ENCODE measurements around the gene PLPP2.

The PLPP2 gene

DNA sequence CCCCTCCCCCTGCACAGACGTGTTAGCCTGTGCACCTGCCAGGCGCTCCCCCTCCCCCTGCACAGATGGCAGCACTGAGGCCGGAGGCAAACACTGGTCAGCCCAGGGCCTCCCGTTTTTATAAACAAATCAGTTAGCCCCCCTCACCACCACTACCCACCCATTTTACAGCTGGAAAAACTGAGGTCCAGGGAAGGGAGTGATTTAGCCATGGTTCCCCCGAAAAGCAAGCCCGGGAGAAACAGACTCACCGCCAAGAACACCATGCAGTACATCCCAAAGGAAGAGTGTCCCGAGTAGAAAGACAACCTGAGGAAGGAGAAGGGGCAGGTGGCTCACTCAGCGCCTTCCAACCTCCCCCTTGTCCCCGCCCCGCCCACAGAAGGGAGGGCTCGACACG is 8.7 kb downstream of the PLPP2 start:
- Histone ChIP-seq H3K4me1 (ENCODE audit: control insufficient read depth in 1 of 2, insufficient read depth in 2 of 2, low read length in 2 of 2) (peaks cover 11 to 16% of the 10 kb centered on the region in 2 experiments), H2BK120ac (ENCODE audit: insufficient read depth, low read length, poor library complexity) (no peak overlapping the region), H3K9ac (ENCODE audit: low read length) (no peak overlapping the region), H4K91ac (ENCODE audit: low read depth, low read length) (no peak overlapping the region), H3K23ac (ENCODE audit: low read length) (no peak overlapping the region), H4K8ac (ENCODE audit: low read depth, low read length) (no peak overlapping the region), H2AK5ac (ENCODE audit: low read length) (no peak overlapping the region), H3K14ac (ENCODE audit: low read length) (no peak overlapping the region), H3K27ac (ENCODE audit: low read depth, low read length) (no peak overlapping the region), H3K36me3 (ENCODE audit: control insufficient read depth in 1 of 2, insufficient read depth in 2 of 2, low read length in 2 of 2) (peaks cover 0 to 3% of the 10 kb centered on the region in 2 experiments), H3K27me3 (ENCODE audit: insufficient read depth, low read length) (no peaks in the 10 kb centered on the region), H3K9me3 (ENCODE audit: insufficient read depth, low read depth, low read length) (no peaks in the 10 kb centered on the region), H3K4ac (ENCODE audit: low read depth, low read length) (no peak overlapping the region), H2BK5ac (ENCODE audit: low read depth, low read length, poor library complexity) (no peak overlapping the region), H3K4me3 (ENCODE audit: low read depth, low read length) (no peak overlapping the region), H2BK12ac (ENCODE audit: low read length) (no peak overlapping the region), H3K79me1 (ENCODE audit: low read length) (no peaks in the 10 kb centered on the region), H3K4me2 (ENCODE audit: low read length) (no peak overlapping the region), H3K79me2 (ENCODE audit: control insufficient read depth, insufficient read depth, low read length, poor library complexity) (no peaks in the 10 kb centered on the region), H2AFZ (ENCODE audit: insufficient read depth, low read length, poor library complexity) (no peak overlapping the region), H4K12ac (ENCODE audit: low read depth, low read length) (no peak overlapping the region), H3K18ac (ENCODE audit: low read length) (no peak overlapping the region)
- no CpG with 5 or more reads among the region's 13 CpGs for WGBS (ENCODE audit: extremely low coverage, insufficient coverage, insufficient read length)
- DNase-seq: no peak

GRCh38 chr19:281992-282391 is 9.2 kb downstream of the PLPP2 start:
- Histone ChIP-seq H3K36me3 (ENCODE audit: control insufficient read depth in 1 of 2, insufficient read depth in 2 of 2, low read length in 2 of 2) (peaks cover 0 to 3% of the 10 kb centered on the region in 2 experiments), H4K8ac (ENCODE audit: low read depth, low read length) (no peak overlapping the region), H3K9me3 (ENCODE audit: insufficient read depth, low read depth, low read length) (no peaks in the 10 kb centered on the region), H3K23ac (ENCODE audit: low read length) (no peak overlapping the region), H3K4ac (ENCODE audit: low read depth, low read length) (no peak overlapping the region), H2BK12ac (ENCODE audit: low read length) (no peak overlapping the region), H3K18ac (ENCODE audit: low read length) (no peak overlapping the region), H3K27ac (ENCODE audit: low read depth, low read length) (no peak overlapping the region), H3K4me1 (ENCODE audit: control insufficient read depth in 1 of 2, insufficient read depth in 2 of 2, low read length in 2 of 2) (peaks cover 7 to 12% of the 10 kb centered on the region in 2 experiments), H2BK120ac (ENCODE audit: insufficient read depth, low read length, poor library complexity) (no peak overlapping the region), H2BK5ac (ENCODE audit: low read depth, low read length, poor library complexity) (no peak overlapping the region), H4K91ac (ENCODE audit: low read depth, low read length) (no peak overlapping the region), H3K9ac (ENCODE audit: low read length) (no peak overlapping the region), H2AFZ (ENCODE audit: insufficient read depth, low read length, poor library complexity) (no peak overlapping the region), H3K14ac (ENCODE audit: low read length) (no peak overlapping the region), H3K27me3 (ENCODE audit: insufficient read depth, low read length) (no peaks in the 10 kb centered on the region), H3K79me1 (ENCODE audit: low read length) (no peaks in the 10 kb centered on the region), H3K79me2 (ENCODE audit: control insufficient read depth, insufficient read depth, low read length, poor library complexity) (no peaks in the 10 kb centered on the region), H3K4me3 (ENCODE audit: low read depth, low read length) (no peak overlapping the region), H4K12ac (ENCODE audit: low read depth, low read length) (no peak overlapping the region), H2AK5ac (ENCODE audit: low read length) (no peak overlapping the region), H3K4me2 (ENCODE audit: low read length) (no peak overlapping the region)
- no peak for DNase-seq
- no CpG with 5 or more reads among the region's 10 CpGs for WGBS (ENCODE audit: extremely low coverage, insufficient coverage, insufficient read length)

DNA sequence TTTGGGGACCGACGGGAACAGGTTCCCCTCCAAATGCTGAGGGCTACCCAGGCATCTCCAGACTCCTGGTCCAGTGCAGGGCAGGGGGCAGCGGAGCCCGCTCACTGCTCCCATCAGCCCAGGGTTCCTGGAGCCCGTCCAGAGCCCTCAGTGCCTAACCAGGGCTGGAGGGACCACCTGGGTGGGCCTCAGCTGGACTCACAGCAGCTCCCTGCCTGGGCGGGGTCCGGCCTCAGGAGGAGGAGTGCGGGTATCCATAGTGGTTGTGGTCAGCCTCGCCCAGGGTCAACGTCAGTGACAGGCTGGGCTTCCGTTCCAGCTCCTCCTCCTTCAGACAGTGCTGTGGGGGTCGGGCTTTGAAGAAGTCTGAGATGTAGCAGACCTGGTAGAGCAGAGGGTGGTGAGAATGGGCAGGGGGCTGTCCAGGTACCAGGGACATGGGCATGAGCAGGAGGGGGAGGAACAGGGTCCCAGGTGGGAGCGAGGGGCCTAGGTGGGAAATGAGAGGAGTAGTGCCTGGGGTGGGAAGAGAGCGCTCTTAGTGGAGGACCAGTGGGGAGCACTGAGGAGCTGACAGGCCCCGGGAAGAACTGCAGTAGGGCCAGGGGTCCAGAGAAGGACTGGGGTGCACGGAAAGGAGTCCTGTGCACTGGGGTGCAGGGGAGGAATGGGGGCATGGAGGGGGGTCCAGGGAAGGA is 9.9 kb downstream of the PLPP2 start:
- H3K18ac ChIP-seq (ENCODE audit: low read length): no peak overlapping the region
- H2AK5ac ChIP-seq (ENCODE audit: low read length): no peak overlapping the region
- H3K4me2 ChIP-seq (ENCODE audit: low read length): no peak overlapping the region
- no peak overlapping the region for H3K23ac ChIP-seq (ENCODE audit: low read length)
- H3K79me1 ChIP-seq (ENCODE audit: low read length): no peaks in the 10 kb centered on the region
- H4K91ac ChIP-seq (ENCODE audit: low read depth, low read length): no peak overlapping the region
- no peak overlapping the region for H2BK12ac ChIP-seq (ENCODE audit: low read length)
- no peak for DNase-seq
- peaks cover 7 to 12% of the 10 kb centered on the region in 2 experiments for H3K4me1 ChIP-seq (ENCODE audit: control insufficient read depth in 1 of 2, insufficient read depth in 2 of 2, low read length in 2 of 2)
- H2BK5ac ChIP-seq (ENCODE audit: low read depth, low read length, poor library complexity): no peak overlapping the region
- H2BK120ac ChIP-seq (ENCODE audit: insufficient read depth, low read length, poor library complexity): no peak overlapping the region
- no peak overlapping the region for H3K4ac ChIP-seq (ENCODE audit: low read depth, low read length)
- no peak overlapping the region for H3K9ac ChIP-seq (ENCODE audit: low read length)
- WGBS (ENCODE audit: extremely low coverage, insufficient coverage, insufficient read length): no CpG with 5 or more reads among the region's 16 CpGs
- no peaks in the 10 kb centered on the region for H3K9me3 ChIP-seq (ENCODE audit: insufficient read depth, low read depth, low read length)
- no peaks in the 10 kb centered on the region for H3K79me2 ChIP-seq (ENCODE audit: control insufficient read depth, insufficient read depth, low read length, poor library complexity)
- no peak overlapping the region for H3K27ac ChIP-seq (ENCODE audit: low read depth, low read length)
- no peaks in the 10 kb centered on the region for H3K27me3 ChIP-seq (ENCODE audit: insufficient read depth, low read length)
- H4K12ac ChIP-seq (ENCODE audit: low read depth, low read length): no peak overlapping the region
- H4K8ac ChIP-seq (ENCODE audit: low read depth, low read length): no peak overlapping the region
- no peak overlapping the region for H3K14ac ChIP-seq (ENCODE audit: low read length)
- no peak overlapping the region for H3K4me3 ChIP-seq (ENCODE audit: low read depth, low read length)
- peaks cover 0 to 3% of the 10 kb centered on the region in 2 experiments for H3K36me3 ChIP-seq (ENCODE audit: control insufficient read depth in 1 of 2, insufficient read depth in 2 of 2, low read length in 2 of 2)
- no peak overlapping the region for H2AFZ ChIP-seq (ENCODE audit: insufficient read depth, low read length, poor library complexity)

GRCh38 chr19:280541-281009 is 10.6 kb downstream of the PLPP2 start:
- WGBS (ENCODE audit: extremely low coverage, insufficient coverage, insufficient read length): no CpG with 5 or more reads among the region's 12 CpGs
- Histone ChIP-seq H3K79me1 (ENCODE audit: low read length) (no peaks in the 10 kb centered on the region), H2BK120ac (ENCODE audit: insufficient read depth, low read length, poor library complexity) (no peak overlapping the region), H3K14ac (ENCODE audit: low read length) (no peak overlapping the region), H3K4me2 (ENCODE audit: low read length) (no peak overlapping the region), H2AK5ac (ENCODE audit: low read length) (no peak overlapping the region), H4K12ac (ENCODE audit: low read depth, low read length) (no peak overlapping the region), H3K4me3 (ENCODE audit: low read depth, low read length) (no peak overlapping the region), H4K8ac (ENCODE audit: low read depth, low read length) (no peak overlapping the region), H3K4me1 (ENCODE audit: control insufficient read depth in 1 of 2, insufficient read depth in 2 of 2, low read length in 2 of 2) (peaks cover 7 to 12% of the 10 kb centered on the region in 2 experiments), H3K36me3 (ENCODE audit: control insufficient read depth in 1 of 2, insufficient read depth in 2 of 2, low read length in 2 of 2) (peaks cover 0 to 3% of the 10 kb centered on the region in 2 experiments), H3K27ac (ENCODE audit: low read depth, low read length) (no peak overlapping the region), H3K23ac (ENCODE audit: low read length) (no peak overlapping the region), H3K18ac (ENCODE audit: low read length) (no peak overlapping the region), H2BK5ac (ENCODE audit: low read depth, low read length, poor library complexity) (no peak overlapping the region), H3K79me2 (ENCODE audit: control insufficient read depth, insufficient read depth, low read length, poor library complexity) (no peaks in the 10 kb centered on the region), H3K27me3 (ENCODE audit: insufficient read depth, low read length) (no peaks in the 10 kb centered on the region), H3K4ac (ENCODE audit: low read depth, low read length) (no peak overlapping the region), H3K9ac (ENCODE audit: low read length) (no peak overlapping the region), H2AFZ (ENCODE audit: insufficient read depth, low read length, poor library complexity) (no peak overlapping the region), H2BK12ac (ENCODE audit: low read length) (no peak overlapping the region), H3K9me3 (ENCODE audit: insufficient read depth, low read depth, low read length) (no peaks in the 10 kb centered on the region), H4K91ac (ENCODE audit: low read depth, low read length) (no peak overlapping the region)
- no peak for DNase-seq
